ENCODE measurements around the gene DGKE. TPM values are rescaled to one million over a fixed set of nuclear protein-coding genes. Genes with fewer than 3 reads are reported as not detected.

The DGKE gene
- total RNA-seq, 1 experiment from 2014 or later = 10.0 TPM

DNA sequence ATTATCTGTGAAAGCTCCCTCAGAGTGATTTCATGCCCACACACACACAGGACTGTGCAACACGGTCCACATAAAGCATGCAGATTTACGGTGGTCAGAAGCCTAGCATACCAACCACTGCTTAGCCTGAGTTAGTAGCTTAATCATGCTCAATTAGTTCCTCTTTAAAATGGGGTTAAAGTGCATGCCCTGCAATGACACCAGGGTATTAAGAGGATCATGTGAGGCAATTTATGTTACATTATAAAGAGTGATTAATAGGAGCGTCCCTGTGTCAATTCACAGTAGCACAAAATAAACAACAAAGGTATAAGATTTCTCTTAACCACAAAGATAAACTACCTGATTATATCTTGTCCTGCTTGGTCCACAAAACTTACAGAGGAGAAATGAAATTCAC lies 40.0 kb upstream of the DGKE start:
- POLR2A ChIA-PET (ENCODE audit: low non-redundant PET) = no interaction called here
- no peak overlapping the region for H3K27ac ChIP-seq (ENCODE audit: low read depth, low read length, poor library complexity, severe bottlenecking)
- H3K4me1 ChIP-seq (ENCODE audit: insufficient read depth, low read length, poor library complexity, severe bottlenecking) = no peaks in the 10 kb centered on the region
- no peaks in the 10 kb centered on the region for H3K36me3 ChIP-seq (ENCODE audit: insufficient read depth, low read length, poor library complexity, severe bottlenecking)
- intact Hi-C loops (cut with micrococcal nuclease; ENCODE audit: unreplicated experiment) = no loop called here
- CTCF ChIA-PET = interaction anchor here (0.8 kb wide), 1 partner anchor 26 kb away, joined by 3 read pairs; no protein-coding TSS in a partner anchor
- TF ChIP-seq EZH2 (IDR thresholded peaks at IDR 0.05; ENCODE audit: borderline replicate concordance, low read depth, low read length, poor library complexity, severe bottlenecking) = no peak
- no peak for TF ChIP-seq CTCF (conservative IDR thresholded peaks at IDR 0.05; ENCODE audit: low read depth, low read length)
- DNase-seq (ENCODE audit: low spot score) = no peak
- BruUV-seq (replicated peaks) = no TSS peak
- no peaks in the 10 kb centered on the region for H3K27me3 ChIP-seq (replicated peaks; ENCODE audit: insufficient read depth, low read depth, low read length, poor library complexity)
- no peak overlapping the region for H3K4me3 ChIP-seq (ENCODE audit: low read depth, low read length, poor library complexity, severe bottlenecking)
- no peaks in the 10 kb centered on the region for H3K9me3 ChIP-seq (ENCODE audit: low read depth, low read length, poor library complexity, severe bottlenecking)

GRCh38 chr17:56795221-56795865 lies 38.6 kb upstream of the DGKE start:
- no peak overlapping the region for H3K4me3 ChIP-seq (ENCODE audit: low read depth, low read length, poor library complexity, severe bottlenecking)
- CTCF ChIA-PET = interaction anchor here (1.2 kb wide), 1 partner anchor 15 kb away, joined by 4 read pairs; no protein-coding TSS in a partner anchor
- TF ChIP-seq CTCF (conservative IDR thresholded peaks at IDR 0.05; ENCODE audit: low read depth, low read length) = no peak
- no peak for TF ChIP-seq EZH2 (IDR thresholded peaks at IDR 0.05; ENCODE audit: borderline replicate concordance, low read depth, low read length, poor library complexity, severe bottlenecking)

DNA sequence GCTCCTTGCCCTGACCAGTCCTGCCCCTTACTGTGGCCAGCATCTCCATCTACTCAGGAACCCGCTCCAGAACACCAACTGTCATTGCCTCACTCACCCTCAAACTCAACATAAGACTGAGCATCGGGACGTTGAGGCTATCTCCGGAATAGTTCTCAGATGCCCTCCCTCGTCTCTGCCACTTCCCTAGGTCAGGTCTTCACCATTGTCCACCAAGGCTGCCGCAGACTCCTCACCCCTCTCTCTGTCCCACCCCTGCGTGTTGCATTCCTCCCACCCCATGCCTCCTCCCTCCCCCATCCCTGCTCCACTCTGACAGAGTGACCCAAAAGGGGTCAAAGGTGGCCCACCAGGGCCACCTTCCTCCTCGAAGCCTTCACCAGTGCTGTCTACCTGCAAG lies 37.4 kb upstream of the DGKE start:
- ChIA-PET CTCF (no interaction called here), POLR2A (ENCODE audit: low non-redundant PET) (interaction anchor here (0.5 kb wide), 1 partner anchor 116 kb away, joined by 3 read pairs; no protein-coding TSS in a partner anchor)
- BruUV-seq (replicated peaks) = no TSS peak

More at GRCh38 chr17:56795221-56795865, 38.6 kb upstream of the DGKE start:
- Histone ChIP-seq H3K36me3 (ENCODE audit: insufficient read depth, low read length, poor library complexity, severe bottlenecking) (no peaks in the 10 kb centered on the region), H3K4me1 (ENCODE audit: insufficient read depth, low read length, poor library complexity, severe bottlenecking) (no peaks in the 10 kb centered on the region), H3K27me3 (replicated peaks; ENCODE audit: insufficient read depth, low read depth, low read length, poor library complexity) (no peaks in the 10 kb centered on the region), H3K27ac (ENCODE audit: low read depth, low read length, poor library complexity, severe bottlenecking) (no peak overlapping the region), H3K9me3 (ENCODE audit: low read depth, low read length, poor library complexity, severe bottlenecking) (no peaks in the 10 kb centered on the region)
- intact Hi-C loops (cut with micrococcal nuclease; ENCODE audit: unreplicated experiment) = no loop called here
- no peak for DNase-seq (ENCODE audit: low spot score)
- BruUV-seq (replicated peaks) = no TSS peak
- POLR2A ChIA-PET (ENCODE audit: low non-redundant PET) = no interaction called here

More for the DNA sequence above, 37.4 kb upstream of the DGKE start:
- no peak for DNase-seq (ENCODE audit: low spot score)
- intact Hi-C loops (cut with micrococcal nuclease; ENCODE audit: unreplicated experiment) = no loop called here
- no peak overlapping the region for H3K27ac ChIP-seq (ENCODE audit: low read depth, low read length, poor library complexity, severe bottlenecking)
- no peak for TF ChIP-seq CTCF (conservative IDR thresholded peaks at IDR 0.05; ENCODE audit: low read depth, low read length)
- TF ChIP-seq EZH2 (IDR thresholded peaks at IDR 0.05; ENCODE audit: borderline replicate concordance, low read depth, low read length, poor library complexity, severe bottlenecking) = no peak
- H3K36me3 ChIP-seq (ENCODE audit: insufficient read depth, low read length, poor library complexity, severe bottlenecking) = no peaks in the 10 kb centered on the region
- H3K27me3 ChIP-seq (replicated peaks; ENCODE audit: insufficient read depth, low read depth, low read length, poor library complexity) = no peaks in the 10 kb centered on the region
- no peak overlapping the region for H3K4me3 ChIP-seq (ENCODE audit: low read depth, low read length, poor library complexity, severe bottlenecking)
- H3K4me1 ChIP-seq (ENCODE audit: insufficient read depth, low read length, poor library complexity, severe bottlenecking) = no peaks in the 10 kb centered on the region
- H3K9me3 ChIP-seq (ENCODE audit: low read depth, low read length, poor library complexity, severe bottlenecking) = no peaks in the 10 kb centered on the region

All from A673 (cell line).